ENCODE measurements around the gene RNF123.

The RNF123 gene

GRCh38 chr3:49750056-49750455 lies 60.7 kb downstream of the RNF123 start:
- no peak for DNase-seq (ENCODE audit: low spot score)

GRCh38 chr3:49751501-49751900 lies 62.1 kb downstream of the RNF123 start:
- no peak for DNase-seq (ENCODE audit: low spot score)

- no peak for DNase-seq (ENCODE audit: low spot score)
These were observed 65.2 kb downstream of the RNF123 start for GRCh38 chr3:49754536-49754935.

- DNase-seq (ENCODE audit: low spot score) = no peak
These were observed 66.7 kb downstream of the RNF123 start for GRCh38 chr3:49756036-49756435.

GRCh38 chr3:49757197-49757596 lies 67.8 kb downstream of the RNF123 start:
- DNase-seq (ENCODE audit: low spot score) = no peak

GRCh38 chr3:49759226-49759625 lies 69.9 kb downstream of the RNF123 start:
- no peak for DNase-seq (ENCODE audit: low spot score)

- no peak for DNase-seq (ENCODE audit: low spot score)
These were observed 72.3 kb downstream of the RNF123 start for GRCh38 chr3:49761661-49762060.

GRCh38 chr3:49763981-49764380 lies 74.6 kb downstream of the RNF123 start:
- DNase-seq (ENCODE audit: low spot score) = no peak

- DNase-seq (ENCODE audit: low spot score) = no peak
These were observed 80.0 kb downstream of the RNF123 start for GRCh38 chr3:49769286-49769915.

GRCh38 chr3:49769926-49770325 lies 80.6 kb downstream of the RNF123 start:
- DNase-seq (ENCODE audit: low spot score) = no peak
